DND-41 (cell line): ENCODE data around the gene FNBP1L.

ENCODE experiments used
- EZH2 ChIP-seq: IDR thresholded peaks from 3 replicates; pipeline ENCODE4 v1.6.1; 2012; ENCODE audit warnings: borderline replicate concordance, low read depth, mild to moderate bottlenecking, moderate library complexity, low read length, inconsistent platforms; ENCODE audit not compliant: severe bottlenecking
- TF ChIP-seq, protein P1 (sequence below): IDR thresholded peaks from 2 replicates; pipeline ENCODE4 v1.5.1; 2012; ENCODE audit warnings: borderline replicate concordance, low read length, moderate library complexity, mild to moderate bottlenecking; ENCODE audit not compliant: poor library complexity, severe bottlenecking; ENCODE audit errors: extremely low read depth

DNA sequence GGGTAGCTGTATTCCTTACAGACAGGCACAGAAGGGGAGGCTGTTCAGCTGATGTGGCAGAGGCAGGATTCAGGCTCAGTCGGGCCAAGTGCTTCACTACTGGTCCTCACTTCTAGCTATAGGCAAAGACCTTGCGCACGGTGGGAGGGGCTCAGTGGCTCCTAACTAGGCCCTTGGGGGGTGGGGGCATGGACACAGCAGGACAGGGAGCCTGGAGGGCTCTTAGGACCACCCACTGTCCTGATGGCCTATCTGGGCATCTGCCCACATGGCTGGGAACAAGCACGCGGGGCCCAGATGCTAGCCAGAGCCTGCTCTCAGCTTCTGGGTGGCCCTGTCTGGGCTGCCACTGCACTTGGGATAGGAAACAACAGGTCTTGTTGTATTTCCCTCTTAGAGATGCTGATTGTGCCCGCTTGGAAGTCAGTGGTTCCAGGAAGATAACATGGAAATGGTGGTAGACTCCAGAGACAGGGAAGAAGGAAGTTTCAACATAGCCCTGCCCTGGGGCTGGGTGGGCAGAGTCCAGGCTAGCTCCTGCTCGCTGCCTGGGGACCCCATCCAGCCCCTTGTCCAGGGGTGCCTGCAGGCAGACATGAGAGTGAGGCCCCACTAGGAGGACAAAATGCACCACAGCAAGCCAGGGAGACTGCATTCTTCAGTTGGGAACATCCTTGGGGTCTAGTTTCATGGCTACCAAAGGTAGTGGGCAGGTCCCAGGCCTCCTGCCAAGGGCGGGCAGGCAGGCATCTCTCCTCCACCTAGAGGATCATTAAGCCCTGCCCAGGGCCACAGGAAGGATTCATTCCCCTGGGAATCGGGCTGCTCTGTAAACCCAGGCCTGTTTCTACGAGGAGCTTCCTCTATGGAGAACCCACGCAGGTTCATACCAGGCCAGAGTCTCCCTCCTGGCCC, 131.2 kb downstream of the FNBP1L start:
- TF ChIP-seq, protein P1, sequence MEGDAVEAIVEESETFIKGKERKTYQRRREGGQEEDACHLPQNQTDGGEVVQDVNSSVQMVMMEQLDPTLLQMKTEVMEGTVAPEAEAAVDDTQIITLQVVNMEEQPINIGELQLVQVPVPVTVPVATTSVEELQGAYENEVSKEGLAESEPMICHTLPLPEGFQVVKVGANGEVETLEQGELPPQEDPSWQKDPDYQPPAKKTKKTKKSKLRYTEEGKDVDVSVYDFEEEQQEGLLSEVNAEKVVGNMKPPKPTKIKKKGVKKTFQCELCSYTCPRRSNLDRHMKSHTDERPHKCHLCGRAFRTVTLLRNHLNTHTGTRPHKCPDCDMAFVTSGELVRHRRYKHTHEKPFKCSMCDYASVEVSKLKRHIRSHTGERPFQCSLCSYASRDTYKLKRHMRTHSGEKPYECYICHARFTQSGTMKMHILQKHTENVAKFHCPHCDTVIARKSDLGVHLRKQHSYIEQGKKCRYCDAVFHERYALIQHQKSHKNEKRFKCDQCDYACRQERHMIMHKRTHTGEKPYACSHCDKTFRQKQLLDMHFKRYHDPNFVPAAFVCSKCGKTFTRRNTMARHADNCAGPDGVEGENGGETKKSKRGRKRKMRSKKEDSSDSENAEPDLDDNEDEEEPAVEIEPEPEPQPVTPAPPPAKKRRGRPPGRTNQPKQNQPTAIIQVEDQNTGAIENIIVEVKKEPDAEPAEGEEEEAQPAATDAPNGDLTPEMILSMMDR, result no peak
- no peak for TF ChIP-seq EZH2
